ENCODE measurements around the gene WDR45B.

DNA sequence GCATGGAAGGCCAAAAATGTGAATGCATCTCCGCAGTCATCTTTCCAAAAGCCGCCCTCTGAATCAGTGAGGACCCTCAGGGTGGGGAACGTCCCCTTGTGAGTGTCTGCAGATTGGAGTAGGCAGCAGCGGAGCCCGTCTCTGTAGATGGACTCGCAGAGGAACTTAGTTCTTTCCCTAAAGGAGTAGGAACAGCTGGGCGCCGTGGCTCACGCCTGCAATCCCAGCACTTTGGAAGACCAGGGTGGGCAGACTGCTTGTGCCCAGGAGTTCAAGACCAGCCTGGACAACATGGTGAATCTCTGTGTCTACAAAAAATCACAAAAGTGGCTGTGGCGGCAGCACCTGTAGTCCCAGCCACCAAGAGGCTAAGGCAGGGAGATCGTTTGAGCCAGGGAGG is 53.7 kb downstream of the WDR45B start:
- TF ChIP-seq GATA2 (IDR thresholded peaks at IDR 0.05; ENCODE audit: low read depth, low read length) (no peak), GATA3 (IDR thresholded peaks at IDR 0.05; ENCODE audit: low read depth, low read length) (no peak)
